NCI-H128 (cell line): ENCODE measurements around the gene TRAM2.
"Not testable (repeated sequence)": the region's sequence is repeated elsewhere in the genome, so short reads cannot be mapped to it uniquely, and the experiment has no call there.

Source experiments
- DNase-seq: peaks from one replicate; lab custom pipeline; 2025; ENCODE audit not compliant: unreplicated experiment; lab: John Stamatoyannopoulos, UW

The TRAM2 gene

DNA sequence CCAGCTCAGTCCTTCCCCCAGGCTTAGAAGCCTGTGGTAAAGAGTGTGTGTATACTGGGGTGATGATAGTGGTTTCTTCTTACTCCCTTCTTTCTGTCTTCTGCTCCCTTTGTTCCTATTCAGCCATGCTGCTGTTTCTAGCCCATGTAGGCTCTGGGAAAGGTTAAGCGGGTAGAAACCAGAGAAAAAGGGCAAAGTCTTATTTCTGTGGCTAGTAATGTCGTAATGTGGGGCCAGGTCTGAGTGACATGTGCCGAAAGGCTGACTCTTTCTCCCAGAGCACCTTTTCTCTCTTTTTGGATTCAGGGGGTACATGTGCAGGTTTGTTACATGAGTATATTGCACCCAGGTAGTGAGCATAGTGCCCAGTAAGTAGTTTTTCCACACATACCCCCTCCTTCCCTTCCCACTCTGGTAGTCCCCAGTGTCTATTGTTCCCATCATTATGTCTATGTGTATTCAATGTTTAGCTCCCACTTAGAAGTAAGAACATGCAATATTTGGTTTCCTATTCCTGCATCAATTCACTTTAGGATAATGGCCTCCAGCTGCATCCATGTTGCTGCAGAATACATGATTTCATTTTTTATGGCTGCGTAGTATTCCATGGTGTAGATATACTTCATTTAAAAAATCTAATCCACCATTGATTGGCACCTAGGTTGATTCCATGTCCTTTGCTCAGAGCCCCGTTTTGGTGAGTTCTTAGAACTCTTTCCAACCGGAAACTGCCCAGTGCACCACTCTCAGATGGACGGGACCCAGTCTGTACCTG is 82.4 kb downstream of the TRAM2 start:
- DNase-seq: no peak

DNA sequence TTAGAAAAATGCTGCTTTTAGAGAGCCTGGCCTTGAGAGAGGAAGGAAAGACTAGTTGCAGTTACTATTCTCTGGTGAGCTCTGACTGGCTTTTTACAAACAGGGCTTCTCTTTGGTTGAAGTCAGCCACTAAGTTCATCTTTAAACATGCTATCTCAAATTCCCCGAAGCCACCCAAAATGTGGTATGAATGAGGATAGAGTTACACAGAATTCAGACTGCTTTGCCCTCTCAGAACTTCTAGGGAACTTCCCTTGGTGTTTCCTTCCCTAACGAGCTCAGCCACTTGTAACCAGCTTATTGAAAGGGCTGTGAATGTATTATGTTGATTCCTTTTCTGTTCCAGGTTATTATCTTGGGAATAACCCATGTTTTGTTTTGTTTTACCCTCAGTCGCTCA is 83.2 kb downstream of the TRAM2 start:
- DNase-seq: no peak

DNA sequence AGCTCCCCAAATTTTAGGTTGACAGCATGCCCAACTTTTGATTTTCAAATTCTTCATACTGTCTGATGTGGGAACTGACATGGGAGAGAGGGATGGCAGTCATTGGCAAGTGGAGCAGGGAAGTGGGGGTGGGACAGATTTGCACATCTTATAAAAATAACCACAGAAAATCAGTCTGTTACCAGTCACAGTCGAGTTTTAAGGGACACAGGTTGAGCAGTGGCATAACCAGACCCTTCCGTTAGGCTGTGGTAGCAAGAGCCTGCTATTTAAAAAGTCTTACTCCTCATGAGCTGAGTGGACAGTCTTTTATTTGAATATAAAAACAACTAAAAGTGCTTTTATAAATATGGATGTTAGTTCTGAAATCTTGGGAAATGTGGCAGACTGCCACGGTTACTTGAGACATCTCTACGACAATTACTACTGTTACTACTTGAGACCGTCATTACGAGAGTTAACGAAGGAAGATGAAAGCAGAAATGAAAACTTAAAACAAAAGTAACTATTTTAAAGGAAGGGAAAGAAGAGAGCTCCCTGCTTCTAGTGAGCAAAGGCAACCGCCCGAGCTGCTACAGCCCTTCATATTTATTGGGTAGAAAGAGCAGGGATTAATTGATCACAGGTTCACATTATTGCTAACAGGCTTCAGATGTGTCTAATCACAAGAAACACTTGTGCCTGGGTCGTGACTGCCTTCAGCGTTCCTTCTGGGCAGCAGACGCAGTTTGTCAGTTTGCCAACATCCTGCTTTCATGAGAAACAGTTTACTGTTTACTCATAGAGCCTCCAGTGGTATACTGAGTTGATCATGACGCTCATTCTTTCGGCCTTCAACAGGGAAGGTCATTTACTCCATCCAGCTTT is 85.4 kb downstream of the TRAM2 start:
- DNase-seq: no peak

DNA sequence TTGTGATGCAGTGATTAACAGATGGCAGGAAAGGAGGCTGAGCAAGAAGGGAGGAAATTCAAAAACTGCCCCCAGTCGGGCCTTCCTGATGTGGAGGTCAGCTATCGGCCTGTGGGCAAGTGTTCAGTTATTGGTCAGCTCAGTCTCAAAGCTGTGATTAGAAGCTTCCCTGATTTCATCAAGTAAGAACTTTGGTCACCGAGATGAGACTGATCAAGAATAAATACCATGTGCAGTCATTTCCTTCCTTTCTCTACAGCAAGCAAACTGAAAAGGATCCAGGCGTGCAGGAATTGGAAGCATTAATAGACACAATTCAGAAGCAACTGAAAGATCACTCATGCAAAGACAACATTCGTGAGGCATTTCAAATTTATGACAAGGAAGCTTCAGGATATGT is 87.0 kb downstream of the TRAM2 start:
- no peak for DNase-seq

DNA sequence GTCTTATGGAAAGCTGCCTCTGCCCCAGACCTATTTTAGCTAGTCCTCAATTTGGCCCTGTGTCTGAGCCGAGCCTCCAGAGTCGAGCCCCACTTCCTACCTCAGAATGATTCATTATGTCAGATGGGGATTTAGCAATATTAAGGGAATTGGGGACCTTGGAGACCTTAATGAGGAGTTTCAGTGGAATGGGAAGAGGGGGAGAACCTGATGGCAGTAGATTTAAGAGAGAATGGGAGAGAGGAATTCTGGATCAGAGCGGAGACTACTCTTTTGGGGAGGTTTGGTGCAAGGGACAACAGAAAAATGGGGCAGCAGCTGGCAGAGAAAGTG is 93.2 kb downstream of the TRAM2 start:
- no peak for DNase-seq

DNA sequence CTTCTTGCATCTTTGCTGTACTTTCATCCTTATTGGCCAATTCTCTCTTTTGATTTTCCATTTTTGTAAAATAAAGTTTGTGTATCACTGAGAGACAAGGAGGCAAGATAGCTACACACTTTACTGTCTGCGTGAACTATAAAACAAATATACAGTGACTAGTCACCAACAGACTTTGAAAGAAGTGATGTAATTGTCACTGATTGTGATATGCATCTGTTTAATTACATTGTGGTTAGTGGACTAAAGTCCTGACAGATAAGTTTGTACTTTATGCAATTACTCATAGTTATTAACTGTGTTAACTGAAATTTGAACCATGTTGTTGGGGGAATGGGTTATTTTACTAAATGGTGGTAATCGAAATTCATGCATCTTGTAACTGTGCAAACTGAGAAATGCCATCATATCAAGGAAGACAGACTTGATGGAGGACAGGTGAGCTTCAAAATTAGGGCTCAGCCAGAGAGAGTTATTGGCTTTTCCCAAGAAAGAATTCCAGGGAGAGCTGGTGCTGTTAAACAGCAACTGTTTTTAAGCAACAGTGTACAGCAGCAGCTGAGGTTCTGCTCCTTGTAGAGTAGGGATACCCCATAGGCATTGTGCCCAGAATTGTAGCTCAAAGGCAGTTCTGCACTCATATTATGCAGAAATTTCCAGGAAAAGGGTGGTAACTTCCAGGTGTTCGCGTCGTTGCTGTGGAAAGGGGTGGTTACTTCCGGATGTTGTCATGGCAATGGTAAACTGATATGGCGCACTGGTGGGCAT is 93.8 kb downstream of the TRAM2 start:
- DNase-seq: no peak

DNA sequence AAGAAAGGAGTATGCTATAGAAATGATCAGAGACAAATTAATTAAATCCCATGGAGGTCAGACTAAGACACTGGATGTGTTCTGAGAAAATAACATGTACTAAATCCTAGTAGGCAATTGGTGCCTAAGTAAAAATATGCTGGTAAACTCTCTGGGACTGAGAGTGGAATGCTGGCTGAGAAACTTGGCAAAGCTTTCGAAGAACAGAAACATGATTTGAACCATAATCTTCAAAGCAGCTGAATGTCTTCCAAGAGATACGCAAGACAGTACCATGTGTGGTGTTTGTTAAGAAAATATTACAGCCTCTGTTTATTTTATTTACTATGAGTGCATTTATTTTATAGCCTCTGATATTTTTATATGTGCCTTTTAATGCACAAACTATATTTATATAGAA is 101.6 kb downstream of the TRAM2 start:
- DNase-seq: no peak

DNA sequence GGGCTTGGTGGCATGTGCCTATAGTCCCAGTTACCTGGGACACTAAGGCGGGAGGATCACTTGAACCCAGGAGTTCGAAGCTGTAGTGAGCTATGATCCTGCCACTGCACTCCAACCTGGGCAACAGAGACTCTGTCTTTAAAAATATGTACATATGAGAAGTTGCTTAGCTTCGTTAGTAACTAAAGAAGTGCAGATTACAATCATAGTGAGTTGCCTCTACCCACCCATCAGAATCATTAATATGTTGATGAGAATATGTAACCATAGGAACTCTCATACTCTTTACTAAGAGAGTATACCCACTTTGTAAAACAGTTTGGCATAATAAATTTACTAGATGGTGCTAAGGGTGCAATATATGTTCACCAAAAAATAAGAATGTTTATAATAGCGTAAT is 102.7 kb downstream of the TRAM2 start:
- DNase-seq: no peak

DNA sequence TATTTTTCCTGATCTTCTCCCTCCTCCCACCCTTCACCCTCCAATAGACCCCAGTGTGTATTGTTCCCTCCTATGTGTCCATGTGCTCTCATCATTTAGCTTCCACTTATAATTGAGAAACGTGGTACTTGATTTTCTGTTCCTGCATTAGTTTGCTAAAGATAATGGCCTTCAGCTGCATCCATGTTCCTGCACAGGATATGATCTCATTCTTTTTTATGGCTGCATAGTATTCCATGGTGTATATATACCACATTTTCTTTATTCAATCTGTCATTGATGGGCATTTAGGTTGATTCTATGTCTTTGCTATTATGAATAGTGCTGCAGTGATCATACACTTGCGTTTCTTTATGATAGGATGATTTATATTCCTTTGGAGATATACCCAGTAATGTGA is 115.7 kb downstream of the TRAM2 start:
- not testable (repeated sequence) for DNase-seq

DNA sequence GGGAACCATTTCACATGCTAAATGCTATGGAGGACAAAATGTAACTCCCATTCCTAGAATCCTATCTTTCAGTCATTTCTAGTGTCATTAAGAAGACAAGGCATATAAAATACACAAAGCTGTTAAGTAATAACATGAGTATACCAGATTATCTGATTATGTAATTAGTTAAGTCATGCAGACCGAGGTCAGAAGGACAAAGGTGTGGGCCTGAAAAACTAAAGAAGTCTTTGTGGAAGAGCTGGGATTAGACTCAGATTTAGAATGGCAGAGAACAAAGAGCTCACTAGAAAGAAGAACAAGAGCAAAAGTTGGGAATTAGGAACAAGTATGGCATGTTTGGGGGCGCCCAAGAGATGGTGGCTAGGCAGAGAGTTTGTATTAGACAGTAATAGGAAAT is 119.8 kb downstream of the TRAM2 start:
- no peak for DNase-seq

DNA sequence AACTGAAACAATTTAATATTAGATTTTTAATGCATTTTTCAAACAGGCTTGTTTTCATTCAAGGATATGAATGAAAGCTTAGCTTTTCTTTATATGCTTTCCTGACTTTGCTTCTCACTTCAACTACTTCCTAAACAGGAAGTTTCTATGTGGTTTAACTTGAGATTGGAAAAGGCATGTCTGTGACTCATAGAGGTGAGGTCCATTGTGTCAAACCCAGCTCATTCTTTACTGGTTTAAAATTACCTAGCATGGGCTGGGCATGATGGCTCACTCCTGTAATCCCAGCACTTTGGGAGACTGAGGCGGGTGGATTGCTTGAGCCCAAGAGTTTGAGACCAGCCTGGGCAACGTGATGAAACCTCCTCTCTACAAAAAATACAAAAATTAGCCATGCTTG is 122.3 kb downstream of the TRAM2 start:
- DNase-seq: no peak
